NCI-H2081 (cell line): ENCODE results near the gene EPHA10.
"Not testable (repeated sequence)": the region's sequence is repeated elsewhere in the genome, so short reads cannot be mapped to it uniquely, and the experiment has no call there.

Experiments used
- DNase-seq, 2 experiments: peaks; one replicate each; lab custom pipeline; 2025; lab: John Stamatoyannopoulos, UW

EPHA10 gene

DNA sequence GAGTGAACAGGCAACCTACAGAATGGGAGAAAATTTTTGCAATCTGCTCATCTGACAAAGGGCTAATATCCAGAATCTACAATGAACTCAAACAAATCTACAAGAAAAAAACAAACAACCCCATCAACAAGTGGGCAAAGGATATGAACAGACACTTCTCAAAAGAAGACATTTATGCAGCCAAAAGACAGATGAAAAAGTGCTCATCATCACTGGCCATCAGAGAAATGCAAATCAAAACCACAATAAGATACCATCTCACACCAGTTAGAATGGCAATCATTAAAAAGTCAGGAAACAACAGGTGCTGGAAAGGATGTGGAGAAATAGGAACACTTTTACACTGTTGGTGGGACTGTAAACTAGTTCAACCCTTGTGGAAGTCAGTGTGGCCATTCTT lies 6.5 kb upstream of the EPHA10 start:
- not testable (repeated sequence) for DNase-seq

DNA sequence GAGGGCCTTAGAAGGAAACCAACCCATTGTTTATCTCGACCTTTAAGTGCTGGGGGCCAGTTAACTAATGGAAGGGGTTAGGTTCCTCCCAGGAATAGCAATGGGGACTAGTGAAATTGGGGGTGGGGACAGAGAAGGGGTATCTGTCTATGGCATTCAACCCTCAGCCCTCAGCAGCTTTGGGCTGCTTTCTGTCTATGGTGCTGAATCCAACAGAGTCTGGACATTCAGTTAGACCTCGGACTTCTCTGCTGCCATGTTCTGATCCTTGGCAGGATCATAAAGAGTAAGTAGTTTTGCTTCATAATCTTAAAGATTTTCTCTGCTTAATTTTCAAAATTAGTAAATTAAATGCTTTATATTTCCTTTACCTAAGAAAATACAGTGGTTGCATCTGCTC lies 2.6 kb upstream of the EPHA10 start:
- DNase-seq: no peak

DNA sequence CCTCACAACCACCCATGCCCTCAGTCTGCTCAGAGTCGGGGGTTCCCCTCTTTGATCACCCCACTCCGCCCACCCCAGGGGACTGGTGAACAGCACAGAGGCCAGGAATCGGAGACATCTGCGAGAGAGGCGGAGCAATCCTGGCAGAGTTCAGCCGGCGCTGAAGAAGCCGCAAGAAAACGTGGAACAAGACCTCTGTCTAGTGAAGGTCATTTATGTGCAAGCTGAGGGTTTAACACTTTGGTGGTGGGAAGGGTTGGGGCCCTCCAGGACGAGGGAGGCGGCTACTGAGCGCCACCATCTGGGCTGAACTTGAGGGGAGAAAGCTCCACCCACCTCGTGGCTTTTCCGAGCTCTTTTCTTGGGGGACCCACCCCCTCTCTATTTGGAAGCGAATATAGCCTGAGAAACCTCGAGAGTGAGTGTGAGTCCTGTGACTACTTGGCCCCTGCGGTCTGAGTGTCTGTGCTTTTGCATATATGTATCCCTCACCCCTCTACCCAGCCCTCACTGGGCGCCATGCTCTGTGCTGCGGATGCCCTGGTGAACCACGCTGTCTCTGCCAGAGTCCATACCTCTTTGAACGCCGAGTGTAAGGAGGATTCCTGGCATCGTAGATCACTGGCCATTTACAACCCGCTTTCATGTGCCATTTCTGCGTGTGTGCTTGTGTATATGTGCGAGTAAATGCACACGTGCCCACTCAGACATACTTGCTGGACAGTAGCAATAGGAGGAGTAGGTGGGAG lies 1.2 kb upstream of the EPHA10 start:
- DNase-seq: peak; percentile 33 to 59

GRCh38 chr1:37764414-37764825 lies 500 bp downstream of the EPHA10 start:
- no peak for DNase-seq

- no peak for DNase-seq
Measured at GRCh38 chr1:37763791-37764413, 1.0 kb downstream of the EPHA10 start.

GRCh38 chr1:37762516-37762915 lies 2.4 kb downstream of the EPHA10 start:
- DNase-seq: no peak

DNA sequence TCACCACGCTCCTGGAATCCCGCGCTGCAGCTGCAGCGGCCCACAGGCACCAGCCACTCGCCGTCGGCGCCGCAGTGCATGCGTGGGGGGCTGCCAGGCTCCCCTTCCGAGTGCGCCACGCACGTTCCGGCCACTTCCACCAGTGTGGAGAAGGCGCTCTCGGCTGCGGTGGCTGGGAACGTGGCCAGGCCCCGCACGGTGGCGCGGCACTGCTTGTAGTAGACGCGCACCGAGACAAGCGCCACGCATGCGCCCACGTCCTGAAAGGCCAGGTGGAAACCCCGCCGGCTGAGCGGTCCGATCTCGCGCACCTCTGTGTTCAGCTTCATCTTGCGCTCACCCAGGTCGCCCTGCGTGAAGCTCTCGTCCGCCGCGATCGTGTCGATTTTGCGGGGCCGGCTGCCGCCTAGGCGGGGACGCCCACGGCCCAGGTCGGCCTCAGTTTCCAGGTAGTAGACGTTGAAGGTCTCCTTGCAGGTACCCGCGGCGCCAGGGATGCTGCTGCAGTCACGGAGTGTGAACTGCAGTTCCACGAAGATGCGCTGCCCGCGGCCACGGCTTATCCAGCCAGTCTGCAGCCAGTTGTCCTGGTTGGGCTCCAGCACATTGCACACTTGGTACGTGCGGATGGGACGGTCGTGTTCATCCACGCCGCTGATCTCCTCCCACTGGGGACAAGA lies 3.4 kb downstream of the EPHA10 start:
- no peak for DNase-seq

DNA sequence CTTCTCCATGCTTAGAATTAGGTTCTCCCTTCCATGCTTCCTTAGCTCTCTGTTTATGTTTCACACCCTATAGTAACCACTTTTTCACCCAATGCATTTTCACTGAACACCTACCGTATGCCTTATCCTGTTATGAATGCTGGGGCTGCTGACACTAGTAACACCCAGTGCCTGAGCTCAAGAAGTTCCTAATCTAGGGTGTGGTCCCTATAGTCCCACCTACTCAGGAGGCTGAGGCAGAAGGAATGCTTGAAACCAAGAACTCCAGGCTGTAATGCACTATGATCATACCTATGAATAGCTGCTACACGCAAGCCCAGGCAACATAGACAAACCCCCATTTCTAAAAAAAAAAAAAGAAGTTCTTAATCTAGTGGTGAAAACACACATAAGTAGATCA lies 5.5 kb downstream of the EPHA10 start:
- no peak for DNase-seq

GRCh38 chr1:37755951-37756560 lies 8.9 kb downstream of the EPHA10 start:
- no peak for DNase-seq

DNA sequence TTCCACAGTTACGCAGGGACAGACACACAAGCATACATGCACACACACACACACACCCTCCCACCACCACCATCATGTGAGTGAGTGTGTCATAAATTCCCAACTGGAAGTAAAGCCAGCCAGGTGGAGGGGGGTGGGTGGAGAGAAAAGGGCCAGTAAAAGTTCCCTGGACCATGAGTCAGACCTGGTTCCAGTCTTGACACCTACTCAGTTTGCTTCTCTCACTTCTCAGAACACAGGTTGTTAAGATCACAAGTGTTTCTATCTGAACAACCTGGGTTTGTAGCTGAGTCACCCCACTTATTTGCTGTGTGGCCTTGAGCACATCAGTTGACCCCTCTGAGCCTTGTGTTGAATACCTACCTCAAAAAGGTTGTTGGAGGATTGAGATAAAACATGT lies 9.6 kb downstream of the EPHA10 start:
- no peak for DNase-seq

- no peak for DNase-seq
Measured at GRCh38 chr1:37753473-37754321, 11.2 kb downstream of the EPHA10 start.

GRCh38 chr1:37752583-37753471 lies 12.1 kb downstream of the EPHA10 start:
- DNase-seq: peak; percentile 31 to 58

GRCh38 chr1:37752213-37752582 lies 12.7 kb downstream of the EPHA10 start:
- DNase-seq: no peak

GRCh38 chr1:37748565-37748964 lies 16.4 kb downstream of the EPHA10 start:
- DNase-seq: no peak

DNA sequence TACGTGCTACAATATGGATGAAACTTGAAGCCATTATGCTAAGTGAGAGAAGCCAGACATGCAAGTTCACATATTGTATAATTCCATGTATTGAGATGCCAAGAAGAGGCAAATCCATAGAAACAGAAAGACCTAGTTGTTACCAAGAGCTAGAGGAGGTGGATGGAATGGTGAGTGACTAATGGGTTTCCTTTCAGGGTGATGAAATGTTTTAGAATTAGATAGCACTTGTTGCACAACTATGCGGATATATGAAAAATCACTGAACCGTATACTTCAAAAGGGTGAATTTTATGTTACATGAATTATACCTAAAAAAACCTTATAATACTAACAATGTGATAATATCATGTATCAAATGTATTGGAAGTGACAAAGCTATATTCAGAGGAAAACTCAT lies 18.1 kb downstream of the EPHA10 start:
- DNase-seq: no peak

- no peak for DNase-seq
Measured at GRCh38 chr1:37741662-37742061, 23.3 kb downstream of the EPHA10 start.

- DNase-seq: no peak
Measured at GRCh38 chr1:37741130-37741529, 23.8 kb downstream of the EPHA10 start.

GRCh38 chr1:37739222-37739621 lies 25.7 kb downstream of the EPHA10 start:
- DNase-seq: no peak

DNA sequence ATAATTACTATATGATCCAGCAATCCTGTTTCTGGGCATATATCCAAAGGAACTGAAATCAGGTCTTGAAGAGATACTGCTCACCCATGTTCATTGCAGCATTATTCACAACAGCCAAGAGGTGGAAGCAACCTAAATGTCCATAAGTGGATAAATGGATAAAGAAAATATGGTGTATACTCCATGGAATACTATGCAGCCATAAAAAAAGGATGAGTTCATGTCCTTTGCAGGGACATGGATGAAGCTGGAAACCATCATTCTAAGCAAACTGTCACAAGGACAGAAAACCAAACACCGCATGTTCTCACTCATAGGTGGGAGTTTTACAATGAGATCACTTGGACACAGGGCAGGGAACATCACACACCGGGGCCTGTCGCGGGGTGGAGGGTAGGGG lies 26.3 kb downstream of the EPHA10 start:
- DNase-seq: not testable (repeated sequence)

- DNase-seq: not testable (repeated sequence)
Measured at GRCh38 chr1:37737975-37738374, 26.9 kb downstream of the EPHA10 start.
